ENCODE data around the gene DUT.

Gene DUT

GRCh38 chr15:48336940-48337339 lies 5.7 kb downstream of the DUT start:
- FAIRE-seq, result no peak
- peak; percentile 67 for TF ChIP-seq CTCF (IDR thresholded peaks at IDR 0.05; ENCODE audit: insufficient read depth, missing control alignments)
- DNase-seq (ENCODE audit: insufficient read length, low spot score), result no peak

- FAIRE-seq (no peak), DNase-seq (ENCODE audit: insufficient read length, low spot score) (no peak)
- TF ChIP-seq CTCF (IDR thresholded peaks at IDR 0.05; ENCODE audit: insufficient read depth, missing control alignments), result no peak
These were observed 6.4 kb downstream of the DUT start for GRCh38 chr15:48337607-48338006.

GRCh38 chr15:48340111-48340510 lies 8.9 kb downstream of the DUT start:
- TF ChIP-seq CTCF (IDR thresholded peaks at IDR 0.05; ENCODE audit: insufficient read depth, missing control alignments), result no peak

GRCh38 chr15:48343865-48344264 lies 12.6 kb downstream of the DUT start:
- no peak for TF ChIP-seq CTCF (IDR thresholded peaks at IDR 0.05; ENCODE audit: insufficient read depth, missing control alignments)
- FAIRE-seq, result no peak

More at GRCh38 chr15:48340111-48340510, 8.9 kb downstream of the DUT start:
- FAIRE-seq (no peak), DNase-seq (ENCODE audit: insufficient read length, low spot score) (no peak)

GRCh38 chr15:48345516-48345915 lies 14.3 kb downstream of the DUT start:
- FAIRE-seq (no peak), DNase-seq (ENCODE audit: insufficient read length, low spot score) (no peak)
- TF ChIP-seq CTCF (IDR thresholded peaks at IDR 0.05; ENCODE audit: insufficient read depth, missing control alignments), result no peak

More at GRCh38 chr15:48343865-48344264, 12.6 kb downstream of the DUT start:
- DNase-seq (ENCODE audit: insufficient read length, low spot score), result no peak

- peak; percentile 39 for DNase-seq (ENCODE audit: insufficient read length, low spot score)
- FAIRE-seq, result peak; percentile 58
- peak; percentile 88 for TF ChIP-seq CTCF (IDR thresholded peaks at IDR 0.05; ENCODE audit: insufficient read depth, missing control alignments)
These were observed 21.3 kb downstream of the DUT start for GRCh38 chr15:48352474-48353072.

- FAIRE-seq (no peak), DNase-seq (ENCODE audit: insufficient read length, low spot score) (no peak)
- no peak for TF ChIP-seq CTCF (IDR thresholded peaks at IDR 0.05; ENCODE audit: insufficient read depth, missing control alignments)
These were observed 23.6 kb downstream of the DUT start for GRCh38 chr15:48354694-48355303.

Measured in D721Med (cell line).